H9 (cell line): Measurements from ENCODE around the gene OR51S1. TPM values are rescaled to one million over a fixed set of nuclear protein-coding genes. Genes with fewer than 3 reads are reported as not detected.
"Not testable (repeated sequence)": the region's sequence is repeated elsewhere in the genome, so short reads cannot be mapped to it uniquely, and the experiment has no call there.

Experiments used
- DNase-seq: peaks from one replicate; pipeline ENCODE4 v3.0.0-alpha.2; 2017
- H2AFZ ChIP-seq: one replicate; pipeline ENCODE4 v1.6.1; 2013; ENCODE audit warnings: mild to moderate bottlenecking, low read length, control low read depth, moderate library complexity
- H2AK5ac ChIP-seq: 2 replicates; pipeline ENCODE4 v1.6.1; 2013; ENCODE audit warnings: low read length, control low read depth, mixed read lengths; ENCODE audit not compliant: insufficient read length
- H2BK120ac ChIP-seq: one replicate; pipeline ENCODE4 v1.6.1; 2013; ENCODE audit warnings: low read depth, mild to moderate bottlenecking, low read length, control low read depth, inconsistent platforms; ENCODE audit not compliant: poor library complexity, severe bottlenecking
- H2BK12ac ChIP-seq: 2 replicates; pipeline ENCODE4 v1.6.1; 2013; ENCODE audit warnings: low read length, control low read depth, mixed read lengths, low read depth; ENCODE audit not compliant: insufficient read length
- H2BK15ac ChIP-seq: 2 replicates; pipeline ENCODE4 v1.6.1; 2013; ENCODE audit warnings: low read depth, low read length, control low read depth
- H2BK20ac ChIP-seq: one replicate; pipeline ENCODE4 v1.6.1; 2013; ENCODE audit warnings: low read depth, mild to moderate bottlenecking, low read length, control low read depth, inconsistent platforms; ENCODE audit not compliant: poor library complexity, severe bottlenecking
- H2BK5ac ChIP-seq: 2 replicates; pipeline ENCODE4 v1.6.1; 2013; ENCODE audit warnings: low read length, control low read depth, mixed read lengths; ENCODE audit not compliant: insufficient read length
- H3K14ac ChIP-seq: 2 replicates; pipeline ENCODE4 v1.6.1; 2013; ENCODE audit warnings: low read length, control low read depth; ENCODE audit not compliant: insufficient read depth
- H3K18ac ChIP-seq: 2 replicates; pipeline ENCODE4 v1.6.1; 2013; ENCODE audit warnings: low read depth, mild to moderate bottlenecking, mixed read lengths, low read length, control low read depth; ENCODE audit not compliant: insufficient read length
- H3K23ac ChIP-seq: 2 replicates; pipeline ENCODE4 v1.6.1; 2013; ENCODE audit warnings: low read length, control low read depth, mixed read lengths, low read depth; ENCODE audit not compliant: insufficient read length
- H3K23me2 ChIP-seq: 2 replicates; pipeline ENCODE4 v1.6.1; 2013; ENCODE audit warnings: low read depth, mild to moderate bottlenecking, mixed read lengths, low read length, control low read depth; ENCODE audit not compliant: insufficient read length, poor library complexity, severe bottlenecking
- H3K27ac ChIP-seq: 2 replicates; pipeline ENCODE4 v1.5.1; 2013; ENCODE audit warnings: low read length, control low read depth, mixed read lengths, low read depth; ENCODE audit not compliant: insufficient read length
- H3K27me3 ChIP-seq: 2 replicates; pipeline ENCODE4 v1.6.1; 2013; ENCODE audit warnings: low read length, control low read depth, inconsistent platforms; ENCODE audit not compliant: insufficient read depth
- H3K4ac ChIP-seq: 2 replicates; pipeline ENCODE4 v1.6.1; 2013; ENCODE audit warnings: low read depth, mild to moderate bottlenecking, control low read depth, inconsistent platforms, low read length, moderate library complexity
- H3K4me1 ChIP-seq: 2 replicates; pipeline ENCODE4 v1.6.1; 2013; ENCODE audit warnings: low read length, control low read depth, inconsistent platforms; ENCODE audit not compliant: insufficient read depth
- H3K4me2 ChIP-seq: 2 replicates; pipeline ENCODE4 v1.6.1; 2013; ENCODE audit warnings: low read length, control low read depth, mixed read lengths; ENCODE audit not compliant: insufficient read length, insufficient read depth
- H3K56ac ChIP-seq: 2 replicates; pipeline ENCODE4 v1.6.1; 2013; ENCODE audit warnings: low read depth, mild to moderate bottlenecking, mixed read lengths, low read length, control low read depth; ENCODE audit not compliant: insufficient read length
- H3K79me1 ChIP-seq: 2 replicates; pipeline ENCODE4 v1.6.1; 2013; ENCODE audit warnings: low read depth, mild to moderate bottlenecking, moderate library complexity, low read length, control low read depth, inconsistent platforms; ENCODE audit not compliant: insufficient read depth, poor library complexity, severe bottlenecking
- H3K79me2 ChIP-seq: 2 replicates; pipeline ENCODE4 v1.6.1; 2013; ENCODE audit warnings: low read length, control low read depth, inconsistent platforms; ENCODE audit not compliant: insufficient read depth
- H3K9ac ChIP-seq: 2 replicates; pipeline ENCODE4 v1.6.1; 2013; ENCODE audit warnings: low read length, control low read depth, mixed read lengths; ENCODE audit not compliant: insufficient read length; ENCODE audit errors: extremely low read depth
- H3K9me3 ChIP-seq: one replicate; pipeline ENCODE4 v1.6.1; 2013; ENCODE audit warnings: low read depth, low read length, inconsistent platforms; ENCODE audit not compliant: control insufficient read depth
- H3T11ph ChIP-seq: one replicate; pipeline ENCODE4 v1.6.1; 2013; ENCODE audit warnings: mild to moderate bottlenecking, low read length, control low read depth, inconsistent platforms
- H4K20me1 ChIP-seq: one replicate; pipeline ENCODE4 v1.6.1; 2013; ENCODE audit not compliant: control insufficient read depth, insufficient read length, insufficient read depth
- H4K5ac ChIP-seq: 2 replicates; pipeline ENCODE4 v1.6.1; 2013; ENCODE audit warnings: low read depth, mild to moderate bottlenecking, mixed read lengths, low read length, control low read depth; ENCODE audit not compliant: insufficient read length
- H4K8ac ChIP-seq: replicated peaks from 2 replicates; pipeline ENCODE4 v1.6.1; 2013; ENCODE audit warnings: low read length, control low read depth, mixed read lengths, low read depth; ENCODE audit not compliant: insufficient read length
- H4K91ac ChIP-seq: 2 replicates; pipeline ENCODE4 v1.6.1; 2013; ENCODE audit warnings: low read depth, mild to moderate bottlenecking, moderate library complexity, mixed read lengths, low read length, control low read depth; ENCODE audit not compliant: insufficient read length
- H3K27ac Mint-ChIP-seq, 3 experiments: 2 replicates in 2 of 3; 3 replicates in 1 of 3; pipeline ENCODE4 v1.8.0; 2020 to 2021; ENCODE audit warnings: mixed read lengths in 3 of 3, mild to moderate bottlenecking in 1 of 3, moderate library complexity in 1 of 3
- H3K27me3 Mint-ChIP-seq: 2 replicates; pipeline ENCODE4 v1.8.0; 2021; ENCODE audit warnings: low read depth, mild to moderate bottlenecking, moderate library complexity, mixed read lengths
- H3K36me3 Mint-ChIP-seq, 3 experiments: 2 replicates in 2 of 3; 3 replicates in 1 of 3; pipeline ENCODE4 v1.8.0; 2020 to 2021; ENCODE audit warnings: low read depth in 3 of 3, mixed read lengths in 3 of 3; ENCODE audit not compliant: insufficient read depth in 1 of 3
- H3K4me1 Mint-ChIP-seq, 2 experiments: 2 replicates each; pipeline ENCODE4 v1.8.0; 2020; ENCODE audit warnings: mixed read lengths in 2 of 2
- H3K4me3 Mint-ChIP-seq, 2 experiments: 2 replicates in 1 of 2; 3 replicates in 1 of 2; pipeline ENCODE4 v1.8.0; 2020 to 2021; ENCODE audit warnings: mild to moderate bottlenecking in 2 of 2, mixed read lengths in 2 of 2, moderate library complexity in 1 of 2
- H3K9me3 Mint-ChIP-seq, 2 experiments: 2 replicates in 1 of 2; 3 replicates in 1 of 2; pipeline ENCODE4 v1.8.0; 2020; ENCODE audit warnings: mild to moderate bottlenecking in 2 of 2, mixed read lengths in 2 of 2, moderate library complexity in 1 of 2
- WGBS: extraction: QIAGEN DNeasy Blood & Tissue Kit; methylation state at CpG from one replicate; pipeline ENCODE4 v1.1.7; 2013; ENCODE audit warnings: missing lambda C conversion rate, low lambda C conversion rate, mixed read lengths; ENCODE audit not compliant: insufficient read length; ENCODE audit errors: extremely low coverage; 5-methylcytosine and 5-hydroxymethylcytosine counted together
- total RNA-seq: library from RNA; stranded (reverse); gene quantifications from 2 replicates; pipeline ENCODE4 v1.2.1, GENCODE V29; 2021
- TF ChIP-seq, protein P1 (sequence below): fragments of 200-600 bp; sonication (generic); conservative IDR thresholded peaks from 3 replicates; pipeline ENCODE4 v1.8.0; 2021; ENCODE audit warnings: antibody characterized with exemption, mild to moderate bottlenecking

The OR51S1 gene
- total RNA-seq, 1 experiment from 2014 or later, result not detected

DNA sequence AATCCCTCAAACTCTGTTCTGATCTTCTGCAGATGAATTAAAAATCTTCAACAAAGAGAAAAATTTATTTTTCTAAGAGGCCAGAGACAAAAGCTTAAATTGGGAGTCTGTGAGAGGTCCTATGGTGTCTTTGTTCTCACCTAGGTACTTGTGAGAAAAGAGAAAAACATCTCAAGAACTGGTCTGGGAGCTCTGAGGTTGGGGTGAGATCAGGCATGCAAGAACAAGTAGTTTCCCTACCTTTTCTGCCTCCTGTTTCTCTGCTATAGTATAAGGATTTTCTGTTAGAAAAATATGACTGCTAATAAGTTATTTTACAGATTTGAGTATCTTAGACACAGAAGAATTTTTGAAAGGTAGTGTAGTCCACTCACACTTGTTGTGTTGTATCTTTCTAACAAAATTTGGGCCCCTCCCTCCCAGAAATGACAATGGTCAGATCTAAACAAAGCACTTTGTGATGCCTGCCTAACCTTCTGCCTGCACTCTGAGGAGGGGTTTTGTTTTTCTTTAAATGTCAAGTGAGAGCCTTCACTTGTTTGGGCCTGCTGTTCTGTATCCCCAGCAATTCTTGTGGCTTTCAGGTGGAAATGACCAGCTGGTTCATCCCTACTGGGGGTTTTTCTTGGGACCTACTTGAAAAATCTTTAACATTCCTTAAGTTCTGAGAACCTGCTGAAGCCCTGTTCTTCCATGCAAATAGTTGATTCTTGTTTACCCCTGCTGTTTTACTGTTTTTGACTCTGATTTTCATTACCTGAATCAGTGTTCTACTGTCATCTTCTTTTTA is 13.6 kb upstream of the OR51S1 start:
- TF ChIP-seq, protein P1, sequence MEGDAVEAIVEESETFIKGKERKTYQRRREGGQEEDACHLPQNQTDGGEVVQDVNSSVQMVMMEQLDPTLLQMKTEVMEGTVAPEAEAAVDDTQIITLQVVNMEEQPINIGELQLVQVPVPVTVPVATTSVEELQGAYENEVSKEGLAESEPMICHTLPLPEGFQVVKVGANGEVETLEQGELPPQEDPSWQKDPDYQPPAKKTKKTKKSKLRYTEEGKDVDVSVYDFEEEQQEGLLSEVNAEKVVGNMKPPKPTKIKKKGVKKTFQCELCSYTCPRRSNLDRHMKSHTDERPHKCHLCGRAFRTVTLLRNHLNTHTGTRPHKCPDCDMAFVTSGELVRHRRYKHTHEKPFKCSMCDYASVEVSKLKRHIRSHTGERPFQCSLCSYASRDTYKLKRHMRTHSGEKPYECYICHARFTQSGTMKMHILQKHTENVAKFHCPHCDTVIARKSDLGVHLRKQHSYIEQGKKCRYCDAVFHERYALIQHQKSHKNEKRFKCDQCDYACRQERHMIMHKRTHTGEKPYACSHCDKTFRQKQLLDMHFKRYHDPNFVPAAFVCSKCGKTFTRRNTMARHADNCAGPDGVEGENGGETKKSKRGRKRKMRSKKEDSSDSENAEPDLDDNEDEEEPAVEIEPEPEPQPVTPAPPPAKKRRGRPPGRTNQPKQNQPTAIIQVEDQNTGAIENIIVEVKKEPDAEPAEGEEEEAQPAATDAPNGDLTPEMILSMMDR, result no peak
- H3K27me3 Mint-ChIP-seq, result no peaks in the 10 kb centered on the region
- no peak overlapping the region for H3K4me2 ChIP-seq
- H4K91ac ChIP-seq, result no peak overlapping the region
- H4K5ac ChIP-seq, result no peak overlapping the region
- no peak overlapping the region for H2BK20ac ChIP-seq
- H2BK120ac ChIP-seq, result no peak overlapping the region
- no peaks in the 10 kb centered on the region for H4K20me1 ChIP-seq
- no peak overlapping the region for H4K8ac ChIP-seq
- H3K56ac ChIP-seq, result no peak overlapping the region
- H3K9me3 Mint-ChIP-seq, result peaks cover 7 to 12% of the 10 kb centered on the region in 2 experiments
- no peak overlapping the region for H2BK5ac ChIP-seq
- no peak overlapping the region for H3K23ac ChIP-seq
- no peak overlapping the region for H3K27ac ChIP-seq
- no peak overlapping the region for H2BK12ac ChIP-seq
- H3K9ac ChIP-seq, result no peak overlapping the region
- H2AFZ ChIP-seq, result no peak overlapping the region
- H3K4ac ChIP-seq, result no peak overlapping the region
- no peak overlapping the region for H2BK15ac ChIP-seq
- no peak overlapping the region for H3K18ac ChIP-seq
- no peaks in the 10 kb centered on the region for H3K23me2 ChIP-seq
- H3T11ph ChIP-seq, result no peak overlapping the region
- H3K27ac Mint-ChIP-seq, result peak overlapping the region in 2 of 3 experiments; percentile 86 to 98; a peak in 5 of 7 replicates
- DNase-seq, result peak; percentile 69
- H3K14ac ChIP-seq, result no peak overlapping the region
- no peak overlapping the region for H2AK5ac ChIP-seq
- peaks cover 2% of the 10 kb centered on the region for H3K4me1 ChIP-seq
- H3K79me2 ChIP-seq, result no peaks in the 10 kb centered on the region
- no peaks in the 10 kb centered on the region for H3K9me3 ChIP-seq
- H3K36me3 Mint-ChIP-seq, result peaks cover 0 to 12% (median 4%) of the 10 kb centered on the region in 3 experiments; a peak in 4 of 7 replicates
- H3K79me1 ChIP-seq, result no peaks in the 10 kb centered on the region
- H3K4me3 Mint-ChIP-seq, result no peak overlapping the region
- no peaks in the 10 kb centered on the region for H3K27me3 ChIP-seq
- H3K4me1 Mint-ChIP-seq, result peaks cover 38 to 41% of the 10 kb centered on the region in 2 experiments

DNA sequence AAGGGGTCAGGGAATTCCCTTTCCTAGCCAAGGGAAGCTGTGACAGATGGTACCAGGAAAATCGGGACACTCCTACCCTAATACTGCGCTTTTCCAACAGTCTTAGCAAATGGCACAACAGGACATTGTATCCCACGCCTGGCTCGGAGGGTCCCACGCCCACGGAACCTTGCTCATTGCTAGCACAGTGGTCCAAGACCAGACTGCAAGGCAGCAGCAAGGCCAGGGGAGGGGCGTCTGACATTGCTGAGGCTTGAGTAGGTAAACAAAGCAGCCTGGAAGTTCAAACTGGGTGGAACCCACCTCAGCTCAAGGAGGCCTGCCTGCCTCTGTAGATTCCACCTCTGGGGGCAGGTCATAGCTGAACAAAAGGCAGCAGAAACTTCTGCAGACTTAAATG is 5.3 kb upstream of the OR51S1 start:
- H2BK15ac ChIP-seq, H3K4me1 Mint-ChIP-seq, H3K14ac ChIP-seq, DNase-seq, H4K8ac ChIP-seq, H3K23me2 ChIP-seq, H3K4ac ChIP-seq, H4K5ac ChIP-seq, H2AFZ ChIP-seq, H3K27me3 Mint-ChIP-seq, H3K36me3 Mint-ChIP-seq, H3T11ph ChIP-seq, H2BK5ac ChIP-seq, H3K4me3 Mint-ChIP-seq, H2BK120ac ChIP-seq, H3K9ac ChIP-seq, H3K18ac ChIP-seq, H3K4me1 ChIP-seq, H3K56ac ChIP-seq, H3K79me1 ChIP-seq, H3K27ac ChIP-seq, H4K20me1 ChIP-seq, H3K23ac ChIP-seq, H3K9me3 ChIP-seq, H2AK5ac ChIP-seq, H3K79me2 ChIP-seq, H4K91ac ChIP-seq, H3K27ac Mint-ChIP-seq, H3K27me3 ChIP-seq, H2BK20ac ChIP-seq, H2BK12ac ChIP-seq, H3K4me2 ChIP-seq, H3K9me3 Mint-ChIP-seq: not testable (repeated sequence)
- WGBS, result no CpG with 5 or more reads among the region's 7 CpGs
